ENCODE measurements around the gene GGCX. TPM values are rescaled to one million over a fixed set of nuclear protein-coding genes. Genes with fewer than 3 reads are reported as not detected.
A peak's percentile ranks its signal among the peaks of the same experiment; 100 is the strongest.
"Not testable (repeated sequence)": the region's sequence is repeated elsewhere in the genome, so short reads cannot be mapped to it uniquely, and the experiment has no call there.

Gene GGCX
- total RNA-seq, 2 experiments from 2014 or later = 24.2 to 25.2 TPM

- CTCF ChIA-PET = interaction anchor here (0.8 to 13.3 kb wide), 8 partner anchors 8 to 194 kb away, joined by 3 to 328 read pairs (median 5); partner anchors contain the start of genes ELMOD3, GGCX, MAT2A and SH2D6
- H3K27ac Mint-ChIP-seq = no peak overlapping the region
Measured at GRCh38 chr2:85548608-85548900, 12.7 kb downstream of the GGCX start.

DNA sequence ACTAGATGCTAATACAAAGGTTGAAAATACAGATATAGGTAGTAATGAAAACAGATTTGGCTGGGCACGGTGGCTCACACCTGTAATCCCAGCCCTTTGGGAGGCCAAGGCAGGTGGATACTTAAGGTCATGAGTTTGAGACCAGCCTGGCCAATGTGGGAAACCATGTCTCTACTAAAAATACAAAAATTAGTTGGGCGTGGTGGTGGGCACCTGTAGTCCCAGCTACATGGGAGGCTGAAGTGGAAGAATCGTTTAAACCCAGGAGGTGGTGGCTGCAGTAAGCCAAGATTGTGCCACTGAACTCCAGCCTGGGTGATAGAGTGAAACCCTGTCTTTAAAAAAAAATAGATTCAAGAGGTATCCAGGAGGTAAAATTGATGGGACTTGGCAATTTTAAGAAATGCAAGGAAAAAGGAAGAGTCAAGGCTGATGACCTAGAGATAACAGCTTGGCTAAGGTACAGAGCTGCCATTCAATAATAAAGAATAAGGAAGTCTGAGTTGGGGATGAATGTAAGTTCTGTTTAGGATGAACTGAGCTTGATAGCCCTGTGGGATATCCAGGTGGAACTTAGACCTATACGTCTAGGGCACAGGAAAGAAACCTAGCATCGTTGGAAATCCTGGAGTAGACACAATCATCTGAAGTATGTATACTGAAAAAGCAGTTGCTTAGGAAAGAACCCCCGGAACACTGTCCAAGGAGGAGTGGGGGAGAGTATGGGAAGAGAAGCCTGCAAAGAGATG, 13.3 kb downstream of the GGCX start:
- no peak for DNase-seq
- Mint-ChIP-seq H3K9me3 (no peaks in the 10 kb centered on the region), H3K4me3 (no peak overlapping the region), H3K36me3 (peaks cover 39% of the 10 kb centered on the region), H3K4me1 (ENCODE audit: low read depth) (peaks cover 11% of the 10 kb centered on the region), H3K27me3 (no peaks in the 10 kb centered on the region), H3K27ac (peak overlapping the region; percentile 18)
- intact Hi-C loops (cut with micrococcal nuclease) = no loop called here
- CTCF ChIA-PET = interaction anchor here (0.8 to 13.3 kb wide), 8 partner anchors 8 to 193 kb away, joined by 3 to 328 read pairs (median 5); partner anchors contain the start of genes ELMOD3, GGCX, MAT2A and SH2D6
- POLR2A ChIA-PET = interaction anchor here (0.6 to 5.4 kb wide), 7 partner anchors 8 to 178 kb away, joined by 3 to 52 read pairs (median 3); partner anchors contain the start of genes MAT2A and SH2D6

More at GRCh38 chr2:85548608-85548900, 12.7 kb downstream of the GGCX start:
- Mint-ChIP-seq H3K36me3 (peaks cover 34% of the 10 kb centered on the region), H3K9me3 (no peaks in the 10 kb centered on the region), H3K4me3 (no peak overlapping the region), H3K4me1 (ENCODE audit: low read depth) (peaks cover 6% of the 10 kb centered on the region), H3K27me3 (no peaks in the 10 kb centered on the region)
- intact Hi-C loops (cut with micrococcal nuclease) = no loop called here
- DNase-seq = no peak
- POLR2A ChIA-PET = interaction anchor here (0.7 to 5.4 kb wide), 6 partner anchors 9 to 222 kb away, joined by 3 to 52 read pairs (median 4); partner anchors contain the start of genes MAT2A and SH2D6

- DNase-seq = no peak
- no peaks in the 10 kb centered on the region for H3K27me3 Mint-ChIP-seq
- CTCF ChIA-PET = interaction anchor here (5.0 to 13.3 kb wide), 2 partner anchors 7 to 126 kb away, joined by 62 to 328 read pairs; partner anchors contain the start of genes MAT2A and SH2D6
- no peaks in the 10 kb centered on the region for H3K9me3 Mint-ChIP-seq
- intact Hi-C loops (cut with micrococcal nuclease) = no loop called here
- POLR2A ChIA-PET = interaction anchor here (0.6 to 5.4 kb wide), 8 partner anchors 8 to 290 kb away, joined by 3 to 52 read pairs (median 15); partner anchors contain the start of genes GGCX, MAT2A and SH2D6
- H3K4me3 Mint-ChIP-seq = no peak overlapping the region
- peaks cover 44% of the 10 kb centered on the region for H3K36me3 Mint-ChIP-seq
- peaks cover 18% of the 10 kb centered on the region for H3K4me1 Mint-ChIP-seq (ENCODE audit: low read depth)
- peak overlapping the region; percentile 46 for H3K27ac Mint-ChIP-seq
Measured at GRCh38 chr2:85547089-85547858, 14.0 kb downstream of the GGCX start.

DNA sequence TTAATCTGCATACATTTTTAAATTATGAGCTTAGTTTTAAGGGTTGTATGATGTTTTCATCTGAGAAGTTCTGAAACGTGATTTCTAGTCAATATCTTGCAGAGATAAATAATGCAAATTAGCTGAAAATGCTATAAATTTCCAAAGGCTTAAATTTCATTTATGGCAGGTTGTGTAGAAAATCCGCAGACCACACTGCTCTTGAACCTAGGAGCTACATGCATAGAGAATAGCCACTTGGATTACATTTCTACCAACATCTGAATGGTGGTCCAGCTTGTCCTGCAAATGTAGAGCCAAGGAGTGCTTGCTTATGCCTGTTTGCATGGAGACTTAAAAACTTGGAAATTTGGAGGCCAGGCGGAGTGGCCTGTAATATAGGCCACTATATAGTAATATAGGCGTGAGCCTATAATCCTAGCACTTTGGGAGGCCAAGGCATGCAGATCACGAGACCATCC, 15.5 kb downstream of the GGCX start:
- ChIA-PET POLR2A (interaction anchor here (0.6 to 3.8 kb wide), 12 partner anchors 9 to 469 kb away, joined by 3 to 33 read pairs (median 4); partner anchors contain the start of genes ELMOD3, GGCX, RNF181 and SH2D6), CTCF (interaction anchor here (0.9 to 13.3 kb wide), 2 partner anchors 9 to 125 kb away, joined by 5 to 328 read pairs; partner anchors contain the start of gene SH2D6)
- Mint-ChIP-seq H3K36me3 (peaks cover 51% of the 10 kb centered on the region), H3K27ac (no peak overlapping the region), H3K4me1 (ENCODE audit: low read depth) (peaks cover 33% of the 10 kb centered on the region), H3K27me3 (no peaks in the 10 kb centered on the region), H3K9me3 (no peaks in the 10 kb centered on the region), H3K4me3 (no peak overlapping the region)
- intact Hi-C loops (cut with micrococcal nuclease) = no loop called here
- DNase-seq = no peak

DNA sequence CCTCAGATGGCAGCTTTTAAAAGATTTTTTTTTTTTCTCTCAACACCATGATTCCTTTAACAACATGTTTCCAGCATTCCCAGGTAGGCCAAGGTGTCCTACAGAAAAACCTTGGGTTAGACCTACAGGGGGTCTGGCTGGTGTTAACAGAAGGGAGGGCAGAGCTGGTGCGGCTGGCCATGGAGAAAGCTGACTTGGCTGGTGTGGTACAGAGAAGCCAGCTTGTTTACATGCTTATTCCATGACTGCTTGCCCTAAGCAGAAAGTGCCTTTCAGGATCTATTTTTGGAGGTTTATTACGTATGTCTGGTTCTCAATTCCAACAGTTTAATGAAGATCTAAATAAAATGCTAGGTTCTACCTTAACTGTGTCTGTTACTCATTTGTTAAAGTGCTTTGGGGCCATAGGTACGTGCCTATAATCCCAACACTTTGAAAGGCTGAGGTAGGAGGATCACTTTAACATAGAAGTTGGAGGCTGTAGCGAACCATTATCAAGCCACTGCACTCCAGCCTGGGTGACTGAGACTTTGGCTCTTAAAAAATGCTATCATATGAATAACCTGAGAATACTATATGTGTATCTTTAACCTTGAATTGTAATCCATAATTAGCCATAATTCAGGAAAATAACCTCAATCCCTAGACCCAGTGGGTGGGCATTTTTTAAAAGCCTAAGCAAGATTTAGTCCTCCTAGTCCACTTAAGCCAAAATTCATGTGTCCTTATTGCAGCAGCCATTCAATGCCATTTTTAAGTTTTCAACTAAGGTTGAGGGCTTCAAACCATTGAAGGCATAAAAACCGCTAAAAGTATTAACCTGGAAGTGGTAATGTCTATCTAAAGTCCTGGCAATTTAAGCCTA, 16.1 kb downstream of the GGCX start:
- intact Hi-C loops (cut with micrococcal nuclease) = not testable (repeated sequence)
- CTCF ChIA-PET = interaction anchor here (0.9 to 13.3 kb wide), 2 partner anchors 10 to 124 kb away, joined by 5 to 328 read pairs; partner anchors contain the start of gene SH2D6
- H3K4me1 Mint-ChIP-seq (ENCODE audit: low read depth) = peaks cover 36% of the 10 kb centered on the region

GRCh38 chr2:85544254-85544691, 17.0 kb downstream of the GGCX start:
- ChIA-PET CTCF (interaction anchor here (1.2 to 8.7 kb wide), 3 partner anchors 6 to 124 kb away, joined by 3 to 62 read pairs (median 53); partner anchors contain the start of gene SH2D6), POLR2A (interaction anchor here (0.7 to 3.7 kb wide), 6 partner anchors 8 to 125 kb away, joined by 3 to 23 read pairs (median 8); partner anchors contain the start of genes GGCX and SH2D6)
- H3K9me3 Mint-ChIP-seq; intact Hi-C loops (cut with micrococcal nuclease); H3K4me3 Mint-ChIP-seq; H3K27me3 Mint-ChIP-seq; DNase-seq: not testable (repeated sequence)
- peak overlapping the region; percentile 49 for H3K27ac Mint-ChIP-seq
- H3K4me1 Mint-ChIP-seq (ENCODE audit: low read depth) = peaks cover 36% of the 10 kb centered on the region
- peaks cover 61% of the 10 kb centered on the region for H3K36me3 Mint-ChIP-seq

More for the DNA sequence above, 16.1 kb downstream of the GGCX start:
- H3K27me3 Mint-ChIP-seq, DNase-seq, H3K4me3 Mint-ChIP-seq, H3K9me3 Mint-ChIP-seq: not testable (repeated sequence)
- Mint-ChIP-seq H3K27ac (peak overlapping the region; percentile 46), H3K36me3 (peaks cover 57% of the 10 kb centered on the region)
- POLR2A ChIA-PET = interaction anchor here (0.6 to 3.8 kb wide), 13 partner anchors 9 to 190 kb away, joined by 3 to 33 read pairs (median 5); partner anchors contain the start of genes ELMOD3, GGCX, RNF181 and SH2D6

DNA sequence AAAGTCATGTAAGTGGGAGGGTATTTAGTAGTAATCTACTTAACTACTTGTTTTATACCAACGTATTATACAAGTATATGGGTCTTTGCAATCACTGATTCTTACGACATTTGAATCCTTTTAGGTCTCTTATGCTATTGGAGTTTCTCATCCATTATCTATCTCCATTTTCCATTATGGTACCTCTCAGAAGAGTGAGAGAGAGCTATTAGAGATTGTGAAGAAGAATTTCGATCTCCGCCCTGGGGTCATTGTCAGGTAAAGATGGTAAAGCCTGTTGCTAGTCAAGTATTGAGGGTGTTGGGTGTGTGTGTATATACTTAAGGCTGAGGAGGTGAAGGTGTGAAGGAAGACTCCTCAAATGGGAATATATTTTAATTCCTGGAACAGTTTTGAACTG, 18.5 kb downstream of the GGCX start:
- Mint-ChIP-seq H3K4me3 (peak overlapping the region; percentile 92), H3K4me1 (ENCODE audit: low read depth) (peaks cover 37% of the 10 kb centered on the region), H3K36me3 (peaks cover 68% of the 10 kb centered on the region), H3K9me3 (no peaks in the 10 kb centered on the region), H3K27me3 (no peaks in the 10 kb centered on the region), H3K27ac (peak overlapping the region; percentile 50)
- no peak for DNase-seq
- POLR2A ChIA-PET = interaction anchor here (2.2 to 4.5 kb wide), 3 partner anchors 9 to 124 kb away, joined by 10 to 30 read pairs (median 19); partner anchors contain the start of genes GGCX and SH2D6
- CTCF ChIA-PET = interaction anchor here (7.6 to 8.7 kb wide), 2 partner anchors 7 to 123 kb away, joined by 53 to 62 read pairs; partner anchors contain the start of gene SH2D6
- intact Hi-C loops (cut with micrococcal nuclease) = no loop called here

DNA sequence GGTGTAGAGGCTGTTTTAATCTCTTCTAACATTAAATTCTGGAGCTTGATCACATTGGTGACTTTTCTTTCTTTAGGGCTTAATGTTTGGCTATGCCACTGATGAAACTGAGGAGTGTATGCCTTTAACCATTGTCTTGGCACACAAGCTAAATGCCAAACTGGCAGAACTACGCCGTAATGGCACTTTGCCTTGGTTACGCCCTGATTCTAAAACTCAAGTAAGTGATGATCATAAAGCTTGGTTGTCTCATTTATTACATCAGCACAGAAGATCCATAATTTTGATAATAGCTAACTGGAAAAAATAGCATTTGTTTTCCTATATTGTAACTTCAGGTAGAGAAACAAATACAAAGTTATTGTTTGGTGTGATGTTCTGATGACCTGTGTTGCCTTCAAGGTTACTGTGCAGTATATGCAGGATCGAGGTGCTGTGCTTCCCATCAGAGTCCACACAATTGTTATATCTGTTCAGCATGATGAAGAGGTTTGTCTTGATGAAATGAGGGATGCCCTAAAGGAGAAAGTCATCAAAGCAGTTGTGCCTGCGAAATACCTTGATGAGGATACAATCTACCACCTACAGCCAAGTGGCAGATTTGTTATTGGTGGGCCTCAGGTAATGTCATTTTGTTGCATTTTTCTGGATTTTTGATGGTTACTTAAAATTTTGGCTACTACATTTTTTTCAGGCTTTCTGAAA, 19.4 kb downstream of the GGCX start:
- Mint-ChIP-seq H3K4me1 (ENCODE audit: low read depth) (peaks cover 46% of the 10 kb centered on the region), H3K36me3 (peaks cover 71% of the 10 kb centered on the region), H3K27me3 (no peaks in the 10 kb centered on the region), H3K9me3 (no peaks in the 10 kb centered on the region), H3K27ac (peak overlapping the region; percentile 50), H3K4me3 (peak overlapping the region; percentile 92)
- POLR2A ChIA-PET = interaction anchor here (1.2 to 4.8 kb wide), 7 partner anchors 8 to 187 kb away, joined by 4 to 52 read pairs (median 19); partner anchors contain the start of genes ELMOD3, GGCX, RETSAT and SH2D6
- CTCF ChIA-PET = interaction anchor here (0.6 to 8.7 kb wide), 3 partner anchors 8 to 905 kb away, joined by 4 to 62 read pairs (median 53); partner anchors contain the start of gene SH2D6
- intact Hi-C loops (cut with micrococcal nuclease) = no loop called here
- no peak for DNase-seq

DNA sequence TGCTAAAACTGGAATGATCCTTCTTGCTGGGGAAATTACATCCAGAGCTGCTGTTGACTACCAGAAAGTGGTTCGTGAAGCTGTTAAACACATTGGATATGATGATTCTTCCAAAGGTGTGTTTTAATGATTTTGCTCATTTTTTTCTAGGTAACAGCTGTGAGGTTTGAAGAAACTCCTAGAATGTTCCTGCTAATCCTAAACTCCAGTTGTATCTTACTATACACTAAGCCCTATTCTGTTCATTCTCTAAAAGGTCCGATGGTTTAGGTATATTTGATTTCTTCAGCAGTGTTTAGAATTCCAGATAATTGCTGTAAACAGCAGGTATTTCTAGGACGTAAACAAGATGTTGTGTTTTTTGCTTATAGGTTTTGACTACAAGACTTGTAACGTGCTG, 20.0 kb downstream of the GGCX start:
- Mint-ChIP-seq H3K9me3 (no peaks in the 10 kb centered on the region), H3K4me3 (peak overlapping the region; percentile 92), H3K27ac (peak overlapping the region; percentile 99), H3K27me3 (no peaks in the 10 kb centered on the region), H3K36me3 (peaks cover 71% of the 10 kb centered on the region), H3K4me1 (ENCODE audit: low read depth) (peaks cover 50% of the 10 kb centered on the region)
- intact Hi-C loops (cut with micrococcal nuclease) = no loop called here
- ChIA-PET CTCF (interaction anchor here (0.6 to 8.7 kb wide), 4 partner anchors 9 to 906 kb away, joined by 4 to 62 read pairs (median 28); partner anchors contain the start of gene SH2D6), POLR2A (interaction anchor here (1.2 to 4.8 kb wide), 8 partner anchors 9 to 214 kb away, joined by 4 to 52 read pairs (median 24); partner anchors contain the start of genes ELMOD3, GGCX, RETSAT and SH2D6)
- no peak for DNase-seq
